Measurements from ENCODE around the gene BRD2. TPM values are rescaled to one million over a fixed set of nuclear protein-coding genes. Genes with fewer than 3 reads are reported as not detected.

The BRD2 gene
- total RNA-seq, 2 experiments from 2014 or later, result 334 to 383 TPM

DNA sequence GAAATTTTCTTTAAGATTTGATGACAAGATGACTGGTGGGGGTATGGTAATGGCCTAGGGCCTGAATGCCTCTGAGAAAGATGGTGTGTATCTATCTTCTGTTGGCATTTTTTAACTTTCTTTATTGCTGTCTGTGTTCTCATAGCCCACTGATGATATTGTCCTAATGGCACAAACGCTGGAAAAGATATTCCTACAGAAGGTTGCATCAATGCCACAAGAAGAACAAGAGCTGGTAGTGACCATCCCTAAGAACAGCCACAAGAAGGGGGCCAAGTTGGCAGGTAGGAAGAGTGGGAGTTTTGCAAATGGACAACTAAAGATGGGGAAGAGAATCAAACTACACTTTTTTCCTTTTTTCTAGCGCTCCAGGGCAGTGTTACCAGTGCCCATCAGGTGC lies 7.5 kb downstream of the BRD2 start:
- CTCF ChIA-PET, result interaction anchor here (0.5 to 11.4 kb wide), 2 partner anchors 10 to 21 kb away, joined by 4 to 130 read pairs; no protein-coding TSS in a partner anchor
- no peak overlapping the region for H3K27ac Mint-ChIP-seq

GRCh38 chr6:32976334-32977069 lies 8.1 kb downstream of the BRD2 start:
- ChIA-PET CTCF (interaction anchor here (0.5 to 11.4 kb wide), 2 partner anchors 10 to 22 kb away, joined by 4 to 130 read pairs; no protein-coding TSS in a partner anchor), POLR2A (no interaction called here)
- Mint-ChIP-seq H3K36me3 (ENCODE audit: low read depth) (peaks cover 94% of the 10 kb centered on the region), H3K27me3 (no peaks in the 10 kb centered on the region), H3K4me1 (peaks cover 51% of the 10 kb centered on the region), H3K27ac (no peak overlapping the region), H3K9me3 (no peaks in the 10 kb centered on the region), H3K4me3 (peak overlapping the region; percentile 89)
- no peak for DNase-seq

More for the DNA sequence above, 7.5 kb downstream of the BRD2 start:
- H3K36me3 Mint-ChIP-seq (ENCODE audit: low read depth), result peaks cover 98% of the 10 kb centered on the region
- no peak for DNase-seq
- no peaks in the 10 kb centered on the region for H3K9me3 Mint-ChIP-seq
- H3K27me3 Mint-ChIP-seq, result no peaks in the 10 kb centered on the region
- POLR2A ChIA-PET, result no interaction called here
- peaks cover 51% of the 10 kb centered on the region for H3K4me1 Mint-ChIP-seq
- peak overlapping the region; percentile 89 for H3K4me3 Mint-ChIP-seq

- POLR2A ChIA-PET, result no interaction called here
- Mint-ChIP-seq H3K4me1 (peaks cover 51% of the 10 kb centered on the region), H3K27me3 (no peaks in the 10 kb centered on the region), H3K27ac (peak overlapping the region; percentile 17), H3K36me3 (ENCODE audit: low read depth) (peaks cover 92% of the 10 kb centered on the region), H3K4me3 (peak overlapping the region; percentile 17), H3K9me3 (no peaks in the 10 kb centered on the region)
- no peak for DNase-seq
- CTCF ChIA-PET, result interaction anchor here (0.9 to 1.6 kb wide), 2 partner anchors 135 to 139 kb away, joined by 3 to 4 read pairs; partner anchors contain the start of gene TAP2
Observed at GRCh38 chr6:32977272-32977952, 9.0 kb downstream of the BRD2 start.

GRCh38 chr6:32977953-32978324 lies 9.5 kb downstream of the BRD2 start:
- no peak for DNase-seq
- Mint-ChIP-seq H3K4me3 (no peak overlapping the region), H3K4me1 (peaks cover 51% of the 10 kb centered on the region), H3K36me3 (ENCODE audit: low read depth) (peaks cover 87% of the 10 kb centered on the region), H3K9me3 (no peaks in the 10 kb centered on the region), H3K27me3 (no peaks in the 10 kb centered on the region), H3K27ac (no peak overlapping the region)
- POLR2A ChIA-PET, result no interaction called here
- CTCF ChIA-PET, result interaction anchor here (0.9 to 1.6 kb wide), 2 partner anchors 136 to 139 kb away, joined by 3 to 4 read pairs; partner anchors contain the start of gene TAP2

GRCh38 chr6:32979720-32980487 lies 11.5 kb downstream of the BRD2 start:
- CTCF ChIA-PET, result interaction anchor here (0.8 to 4.1 kb wide), 6 partner anchors 8 to 141 kb away, joined by 3 to 16 read pairs (median 5); partner anchors contain the start of genes HLA-DMA and TAP2
- no peaks in the 10 kb centered on the region for H3K27me3 Mint-ChIP-seq
- H3K36me3 Mint-ChIP-seq (ENCODE audit: low read depth), result peaks cover 67% of the 10 kb centered on the region
- H3K27ac Mint-ChIP-seq, result no peak overlapping the region
- no peak for DNase-seq
- POLR2A ChIA-PET, result interaction anchor here (0.6 kb wide), 1 partner anchor 113 kb away, joined by 3 read pairs; no protein-coding TSS in a partner anchor
- H3K4me3 Mint-ChIP-seq, result no peak overlapping the region
- H3K4me1 Mint-ChIP-seq, result peaks cover 62% of the 10 kb centered on the region
- no peaks in the 10 kb centered on the region for H3K9me3 Mint-ChIP-seq

DNA sequence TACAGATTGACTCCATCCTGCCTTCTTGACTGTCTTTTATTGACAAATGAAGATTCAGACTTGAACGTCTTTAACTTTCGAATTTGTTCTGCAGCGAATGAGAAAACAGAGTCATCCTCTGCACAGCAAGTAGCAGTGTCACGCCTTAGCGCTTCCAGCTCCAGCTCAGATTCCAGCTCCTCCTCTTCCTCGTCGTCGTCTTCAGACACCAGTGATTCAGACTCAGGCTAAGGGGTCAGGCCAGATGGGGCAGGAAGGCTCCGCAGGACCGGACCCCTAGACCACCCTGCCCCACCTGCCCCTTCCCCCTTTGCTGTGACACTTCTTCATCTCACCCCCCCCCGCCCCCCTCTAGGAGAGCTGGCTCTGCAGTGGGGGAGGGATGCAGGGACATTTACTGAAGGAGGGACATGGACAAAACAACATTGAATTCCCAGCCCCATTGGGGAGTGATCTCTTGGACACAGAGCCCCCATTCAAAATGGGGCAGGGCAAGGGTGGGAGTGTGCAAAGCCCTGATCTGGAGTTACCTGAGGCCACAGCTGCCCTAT lies 12.2 kb downstream of the BRD2 start:
- POLR2A ChIA-PET, result interaction anchor here (0.6 to 1.7 kb wide), 3 partner anchors 9 to 24 kb away, joined by 4 to 9 read pairs (median 5); no protein-coding TSS in a partner anchor
- Mint-ChIP-seq H3K4me3 (peak overlapping the region; percentile 4), H3K27ac (no peak overlapping the region), H3K9me3 (no peaks in the 10 kb centered on the region), H3K27me3 (no peaks in the 10 kb centered on the region), H3K4me1 (peaks cover 60% of the 10 kb centered on the region), H3K36me3 (ENCODE audit: low read depth) (peaks cover 61% of the 10 kb centered on the region)
- CTCF ChIA-PET, result interaction anchor here (0.8 to 4.1 kb wide), 5 partner anchors 8 to 142 kb away, joined by 4 to 16 read pairs (median 6); partner anchors contain the start of gene TAP2
- DNase-seq, result no peak

- ChIA-PET CTCF (interaction anchor here (0.8 to 8.5 kb wide), 5 partner anchors 11 to 183 kb away, joined by 3 to 130 read pairs (median 5); partner anchors contain the start of genes BRD2 and TAP2), POLR2A (interaction anchor here (1.0 to 1.7 kb wide), 2 partner anchors 10 to 11 kb away, joined by 4 to 9 read pairs; no protein-coding TSS in a partner anchor)
- peaks cover 45% of the 10 kb centered on the region for H3K36me3 Mint-ChIP-seq (ENCODE audit: low read depth)
- H3K9me3 Mint-ChIP-seq, result no peaks in the 10 kb centered on the region
- H3K4me3 Mint-ChIP-seq, result no peak overlapping the region
- H3K27me3 Mint-ChIP-seq, result no peaks in the 10 kb centered on the region
- H3K27ac Mint-ChIP-seq, result no peak overlapping the region
- DNase-seq, result no peak
- H3K4me1 Mint-ChIP-seq, result peaks cover 44% of the 10 kb centered on the region
Observed at GRCh38 chr6:32982084-32982701, 13.8 kb downstream of the BRD2 start.

- CTCF ChIA-PET, result interaction anchor here (0.8 to 8.5 kb wide), 6 partner anchors 12 to 97 kb away, joined by 3 to 130 read pairs (median 14); partner anchors contain the start of gene BRD2
- peaks cover 37% of the 10 kb centered on the region for H3K36me3 Mint-ChIP-seq (ENCODE audit: low read depth)
Observed at GRCh38 chr6:32982702-32983492, 14.5 kb downstream of the BRD2 start.

GRCh38 chr6:32983493-32983848 lies 15.1 kb downstream of the BRD2 start:
- DNase-seq, result no peak
- ChIA-PET POLR2A (interaction anchor here (2.6 kb wide), 1 partner anchor 12 kb away, joined by 25 read pairs; no protein-coding TSS in a partner anchor), CTCF (interaction anchor here (1.4 to 8.5 kb wide), 6 partner anchors 12 to 98 kb away, joined by 5 to 130 read pairs (median 21); partner anchors contain the start of genes BRD2 and HLA-DMA)
- Mint-ChIP-seq H3K27ac (no peak overlapping the region), H3K36me3 (ENCODE audit: low read depth) (peaks cover 32% of the 10 kb centered on the region), H3K4me3 (no peak overlapping the region), H3K9me3 (no peaks in the 10 kb centered on the region), H3K4me1 (peaks cover 39% of the 10 kb centered on the region), H3K27me3 (no peaks in the 10 kb centered on the region)

More at GRCh38 chr6:32982702-32983492, 14.5 kb downstream of the BRD2 start:
- Mint-ChIP-seq H3K4me1 (peaks cover 39% of the 10 kb centered on the region), H3K9me3 (no peaks in the 10 kb centered on the region), H3K27me3 (no peaks in the 10 kb centered on the region), H3K27ac (peak overlapping the region; percentile 48), H3K4me3 (no peak overlapping the region)
- POLR2A ChIA-PET, result interaction anchor here (1.0 to 2.6 kb wide), 2 partner anchors 11 to 12 kb away, joined by 4 to 25 read pairs; no protein-coding TSS in a partner anchor
- DNase-seq, result no peak

DNA sequence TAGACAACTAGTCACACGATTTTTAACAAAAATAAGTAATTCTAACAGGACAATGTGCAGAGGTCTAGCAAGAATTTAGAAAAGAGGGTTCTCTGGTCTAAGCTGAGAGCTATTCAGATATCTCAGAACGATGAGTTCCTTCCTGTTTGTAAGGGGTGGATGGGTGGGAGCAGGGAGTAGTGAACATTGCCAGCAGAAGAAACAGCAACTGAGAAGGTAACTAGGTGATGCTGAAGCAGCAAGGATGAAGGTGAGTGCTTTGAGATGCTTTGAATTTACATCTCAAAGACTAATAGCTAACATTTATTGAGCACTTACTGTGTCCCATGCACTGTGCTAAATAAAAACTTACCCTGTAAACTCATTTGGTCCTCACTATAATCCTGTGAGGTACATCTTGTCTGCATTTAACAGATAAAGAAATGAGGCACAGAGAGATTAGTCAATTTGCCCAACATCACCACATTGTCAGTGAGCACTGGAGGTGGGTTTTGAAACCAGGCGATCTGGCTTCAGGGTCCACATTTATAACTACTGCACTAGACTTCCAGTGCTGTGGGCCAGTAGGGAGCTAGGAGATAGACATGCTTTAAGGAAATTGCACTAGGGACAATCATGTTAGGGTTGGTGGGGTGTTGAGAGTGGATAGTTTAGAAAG lies 15.7 kb downstream of the BRD2 start:
- POLR2A ChIA-PET, result interaction anchor here (0.9 to 2.6 kb wide), 4 partner anchors 10 to 116 kb away, joined by 3 to 25 read pairs (median 5); no protein-coding TSS in a partner anchor
- Mint-ChIP-seq H3K27ac (peak overlapping the region; percentile 32), H3K4me3 (no peak overlapping the region)

More for the DNA sequence above, 15.7 kb downstream of the BRD2 start:
- Mint-ChIP-seq H3K36me3 (ENCODE audit: low read depth) (peaks cover 26% of the 10 kb centered on the region), H3K9me3 (no peaks in the 10 kb centered on the region), H3K4me1 (peaks cover 34% of the 10 kb centered on the region), H3K27me3 (no peaks in the 10 kb centered on the region)
- no peak for DNase-seq
- CTCF ChIA-PET, result interaction anchor here (0.6 to 8.5 kb wide), 33 partner anchors 9 to 264 kb away, joined by 3 to 130 read pairs (median 5); partner anchors contain the start of genes BRD2, HLA-DMA, HLA-DMB and PSMB8
